ENCODE results near the gene ASF1A.

The ASF1A gene

GRCh38 chr6:118882314-118882905 lies 11.5 kb upstream of the ASF1A start:
- DNase-seq: no peak

GRCh38 chr6:118886641-118887040 lies 7.3 kb upstream of the ASF1A start:
- no peak for DNase-seq

- no peak for DNase-seq
These were observed 4.8 kb upstream of the ASF1A start for GRCh38 chr6:118889163-118889562.

GRCh38 chr6:118890997-118891790 lies 2.8 kb upstream of the ASF1A start:
- DNase-seq: no peak

- no peak for DNase-seq
These were observed 1.5 kb upstream of the ASF1A start for GRCh38 chr6:118892355-118892991.

GRCh38 chr6:118893064-118893806 lies 717 bp upstream of the ASF1A start:
- DNase-seq: peak in 1 of 4 experiments; percentile 32

- DNase-seq: peak; percentile 24 to 49 (median 41)
These were observed 691 bp downstream of the ASF1A start for GRCh38 chr6:118894425-118895260.

GRCh38 chr6:118895261-118895560 lies 1.3 kb downstream of the ASF1A start:
- DNase-seq: no peak

- DNase-seq: no peak
These were observed 1.9 kb downstream of the ASF1A start for GRCh38 chr6:118895859-118896258.

- DNase-seq: no peak
These were observed 2.6 kb downstream of the ASF1A start for GRCh38 chr6:118896339-118897136.

GRCh38 chr6:118897386-118897785 lies 3.4 kb downstream of the ASF1A start:
- DNase-seq: no peak

GRCh38 chr6:118899948-118900347 lies 6.0 kb downstream of the ASF1A start:
- DNase-seq: no peak

GRCh38 chr6:118902726-118903125 lies 8.8 kb downstream of the ASF1A start:
- DNase-seq: no peak

- DNase-seq: no peak
These were observed 9.2 kb downstream of the ASF1A start for GRCh38 chr6:118903138-118903537.

- no peak for DNase-seq
These were observed 9.7 kb downstream of the ASF1A start for GRCh38 chr6:118903691-118904090.

- no peak for DNase-seq
These were observed 11.1 kb downstream of the ASF1A start for GRCh38 chr6:118905084-118905483.

- no peak for DNase-seq
These were observed 11.9 kb downstream of the ASF1A start for GRCh38 chr6:118905851-118906250.

- no peak for DNase-seq
These were observed 14.5 kb downstream of the ASF1A start for GRCh38 chr6:118908441-118908840.

GRCh38 chr6:118912646-118913045 lies 18.7 kb downstream of the ASF1A start:
- DNase-seq: no peak

GRCh38 chr6:118913161-118913560 lies 19.2 kb downstream of the ASF1A start:
- DNase-seq: no peak

GRCh38 chr6:118914598-118914997 lies 20.6 kb downstream of the ASF1A start:
- DNase-seq: no peak

Measured in activated CD4-positive, CD25-positive, alpha-beta regulatory T cell (primary cell).